Ovary (tissue), 3 donors: ENCODE data around the gene B4GALT5.

Experiments used
- CTCF ChIP-seq, 3 donors: fragments of 450-650 bp in 2 of 3; fragments of 200-600 bp in 1 of 3; IDR thresholded peaks; one replicate each; pipeline versions ENCODE4 v1.5.1 to v1.8.0; 2016 to 2022; ENCODE audit warnings: antibody characterized with exemption in 3 of 3, mild to moderate bottlenecking in 1 of 3
- EP300 ChIP-seq: sonication (generic); formaldehyde crosslinking; IDR thresholded peaks from one replicate; pipeline ENCODE4 v1.6.1; 2017; ENCODE audit warnings: antibody characterized with exemption
- POLR2A ChIP-seq: fragments of 450-650 bp; IDR thresholded peaks from one replicate; pipeline ENCODE4 v1.6.1; 2017; ENCODE audit warnings: antibody characterized with exemption, mild to moderate bottlenecking, moderate library complexity
- donor health status: DM: no; HTN: no; CAD: no.

- no peak for TF ChIP-seq POLR2A
- TF ChIP-seq CTCF (IDR thresholded peaks at IDR 0.05) = no peak
- TF ChIP-seq EP300 = no peak
These were observed 126.5 kb downstream of the B4GALT5 start for GRCh38 chr20:49587111-49587570.
